ENCODE measurements around the gene TADA2A.
"Not testable (repeated sequence)": the region's sequence is repeated elsewhere in the genome, so short reads cannot be mapped to it uniquely, and the experiment has no call there.

Gene TADA2A

GRCh38 chr17:37490638-37491614 lies 84.2 kb downstream of the TADA2A start:
- DNase-seq (ENCODE audit: low spot score) = no peak

- DNase-seq (ENCODE audit: low spot score) = no peak
Observed at GRCh38 chr17:37492167-37492566, 85.5 kb downstream of the TADA2A start.

- no peak for DNase-seq (ENCODE audit: low spot score)
Observed at GRCh38 chr17:37493249-37494027, 86.8 kb downstream of the TADA2A start.

- DNase-seq (ENCODE audit: low spot score) = no peak
Observed at GRCh38 chr17:37494401-37494831, 87.7 kb downstream of the TADA2A start.

- DNase-seq (ENCODE audit: low spot score) = no peak
Observed at GRCh38 chr17:37494971-37495370, 88.3 kb downstream of the TADA2A start.

- DNase-seq (ENCODE audit: low spot score) = no peak
Observed at GRCh38 chr17:37500378-37500777, 93.7 kb downstream of the TADA2A start.

GRCh38 chr17:37502009-37502936 lies 95.6 kb downstream of the TADA2A start:
- no peak for DNase-seq (ENCODE audit: low spot score)

- DNase-seq (ENCODE audit: low spot score) = no peak
Observed at GRCh38 chr17:37503148-37503547, 96.5 kb downstream of the TADA2A start.

- no peak for DNase-seq (ENCODE audit: low spot score)
Observed at GRCh38 chr17:37505333-37505732, 98.6 kb downstream of the TADA2A start.

GRCh38 chr17:37506678-37507077 lies 100.0 kb downstream of the TADA2A start:
- no peak for DNase-seq (ENCODE audit: low spot score)

GRCh38 chr17:37507111-37507510 lies 100.4 kb downstream of the TADA2A start:
- DNase-seq (ENCODE audit: low spot score) = no peak

GRCh38 chr17:37510056-37510455 lies 103.4 kb downstream of the TADA2A start:
- DNase-seq (ENCODE audit: low spot score) = no peak

- DNase-seq (ENCODE audit: low spot score) = not testable (repeated sequence)
Observed at GRCh38 chr17:37511642-37512041, 105.0 kb downstream of the TADA2A start.

- no peak for DNase-seq (ENCODE audit: low spot score)
Observed at GRCh38 chr17:37512442-37513068, 105.9 kb downstream of the TADA2A start.

GRCh38 chr17:37513711-37514110 lies 107.0 kb downstream of the TADA2A start:
- DNase-seq (ENCODE audit: low spot score) = no peak

- no peak for DNase-seq (ENCODE audit: low spot score)
Observed at GRCh38 chr17:37516127-37516571, 109.5 kb downstream of the TADA2A start.

GRCh38 chr17:37517881-37518280 lies 111.2 kb downstream of the TADA2A start:
- no peak for DNase-seq (ENCODE audit: low spot score)

GRCh38 chr17:37518826-37519225 lies 112.1 kb downstream of the TADA2A start:
- no peak for DNase-seq (ENCODE audit: low spot score)

- DNase-seq (ENCODE audit: low spot score) = no peak
Observed at GRCh38 chr17:37519251-37519985, 112.7 kb downstream of the TADA2A start.

- no peak for DNase-seq (ENCODE audit: low spot score)
Observed at GRCh38 chr17:37520174-37520573, 113.5 kb downstream of the TADA2A start.

Data from germinal center (tissue), 1 donor.